Activated CD8-positive, alpha-beta memory T cell treated with anti-CD3 and anti-CD28 coated beads for 24 hours (primary cell): ENCODE measurements around the gene ADIPOQ.
"Not testable (repeated sequence)": the region's sequence is repeated elsewhere in the genome, so short reads cannot be mapped to it uniquely, and the experiment has no call there.

ENCODE experiments used
- DNase-seq: peaks from one replicate; pipeline ENCODE4 v3.0.0-alpha.2; 2020

The ADIPOQ gene

GRCh38 chr3:186826976-186827857 lies 15.3 kb upstream of the ADIPOQ start:
- peak; percentile 94 for DNase-seq

- DNase-seq = no peak
These were observed 14.2 kb upstream of the ADIPOQ start for GRCh38 chr3:186828340-186828739.

- DNase-seq = no peak
These were observed 10.7 kb upstream of the ADIPOQ start for GRCh38 chr3:186831798-186832197.

GRCh38 chr3:186832276-186832675 lies 10.2 kb upstream of the ADIPOQ start:
- no peak for DNase-seq

- DNase-seq = no peak
These were observed 2.5 kb upstream of the ADIPOQ start for GRCh38 chr3:186839874-186840641.

GRCh38 chr3:186841620-186842019 lies 890 bp upstream of the ADIPOQ start:
- DNase-seq = no peak

- DNase-seq = no peak
These were observed 526 bp downstream of the ADIPOQ start for GRCh38 chr3:186843039-186843432.

- DNase-seq = no peak
These were observed 2.4 kb downstream of the ADIPOQ start for GRCh38 chr3:186844908-186845307.

GRCh38 chr3:186845756-186846155 lies 3.2 kb downstream of the ADIPOQ start:
- no peak for DNase-seq

GRCh38 chr3:186847437-186847836 lies 4.9 kb downstream of the ADIPOQ start:
- DNase-seq = no peak

- DNase-seq = no peak
These were observed 7.0 kb downstream of the ADIPOQ start for GRCh38 chr3:186849374-186849975.

GRCh38 chr3:186851835-186852234 lies 9.3 kb downstream of the ADIPOQ start:
- not testable (repeated sequence) for DNase-seq

- peak; percentile 55 for DNase-seq
These were observed 10.5 kb downstream of the ADIPOQ start for GRCh38 chr3:186852994-186853393.

- no peak for DNase-seq
These were observed 11.6 kb downstream of the ADIPOQ start for GRCh38 chr3:186854146-186854545.

GRCh38 chr3:186854954-186855353 lies 12.4 kb downstream of the ADIPOQ start:
- DNase-seq = no peak

GRCh38 chr3:186857743-186858142 lies 15.2 kb downstream of the ADIPOQ start:
- no peak for DNase-seq

GRCh38 chr3:186865215-186865853 lies 22.8 kb downstream of the ADIPOQ start:
- DNase-seq = not testable (repeated sequence)

GRCh38 chr3:186866095-186866494 lies 23.6 kb downstream of the ADIPOQ start:
- DNase-seq = not testable (repeated sequence)

GRCh38 chr3:186869253-186870100 lies 27.0 kb downstream of the ADIPOQ start:
- DNase-seq = no peak

GRCh38 chr3:186870421-186871201 lies 28.1 kb downstream of the ADIPOQ start:
- no peak for DNase-seq

- no peak for DNase-seq
These were observed 29.0 kb downstream of the ADIPOQ start for GRCh38 chr3:186871403-186871924.
